Suprapubic skin (tissue), 4 donors: ENCODE data around the gene WDR38. TPM values are rescaled to one million over a fixed set of nuclear protein-coding genes. Genes with fewer than 3 reads are reported as not detected.

ENCODE experiments used
- DNase-seq, 2 donors: peaks; one replicate each; pipeline ENCODE4 v3.0.0-alpha.2; 2019; ENCODE audit warnings: low spot score in 2 of 2
- H3K27ac ChIP-seq: fragments of 200-600 bp; sonication (generic); one replicate; pipeline ENCODE4 v1.5.1; 2019
- H3K27me3 ChIP-seq: fragments of 200-600 bp; sonication (generic); one replicate; pipeline ENCODE4 v1.5.1; 2019
- H3K36me3 ChIP-seq: fragments of 200-600 bp; sonication (generic); one replicate; pipeline ENCODE4 v1.5.1; 2019
- H3K4me1 ChIP-seq: fragments of 200-600 bp; sonication (generic); one replicate; pipeline ENCODE4 v1.5.1; 2019
- H3K4me3 ChIP-seq: fragments of 200-600 bp; sonication (generic); one replicate; pipeline ENCODE4 v1.5.1; 2019; ENCODE audit warnings: mild to moderate bottlenecking
- H3K9me3 ChIP-seq: fragments of 200-600 bp; sonication (generic); one replicate; pipeline ENCODE4 v1.5.1; 2019
- CTCF ChIP-seq, 2 donors: fragments of 200-600 bp in 1 of 2; fragments of 450-650 bp in 1 of 2; sonication (generic) in 1 of 2; IDR thresholded peaks; one replicate each; pipeline ENCODE4 v1.5.1; 2016 to 2019; ENCODE audit warnings: antibody characterized with exemption in 2 of 2, mild to moderate bottlenecking in 1 of 2, moderate library complexity in 1 of 2
- EP300 ChIP-seq: sonication (generic); formaldehyde crosslinking; IDR thresholded peaks from one replicate; pipeline ENCODE4 v1.6.1; 2017; ENCODE audit warnings: antibody characterized with exemption
- POLR2A ChIP-seq, 2 donors: fragments of 450-650 bp; IDR thresholded peaks; one replicate each; pipeline ENCODE4 v1.6.1; 2017; ENCODE audit warnings: antibody characterized with exemption in 2 of 2, mild to moderate bottlenecking in 2 of 2, moderate library complexity in 2 of 2
- POLR2AphosphoS5 ChIP-seq, 3 donors: sonication (generic); formaldehyde crosslinking; IDR thresholded peaks; one replicate each; pipeline ENCODE4 v1.6.1; 2017; ENCODE audit warnings: antibody characterized with exemption in 3 of 3
- WGBS: methylation state at CpG from one replicate; pipeline ENCODE4 v1.1.5; 2018; 5-methylcytosine and 5-hydroxymethylcytosine counted together
- total RNA-seq, 4 donors: library from RNA; depleted of rRNA; stranded (reverse); fragments of >200 nt; gene quantifications; one replicate each; pipeline ENCODE4 v1.1.0, GENCODE V29; 2016

Gene WDR38
- total RNA-seq, 4 donors from 2014 or later: not detected

DNA sequence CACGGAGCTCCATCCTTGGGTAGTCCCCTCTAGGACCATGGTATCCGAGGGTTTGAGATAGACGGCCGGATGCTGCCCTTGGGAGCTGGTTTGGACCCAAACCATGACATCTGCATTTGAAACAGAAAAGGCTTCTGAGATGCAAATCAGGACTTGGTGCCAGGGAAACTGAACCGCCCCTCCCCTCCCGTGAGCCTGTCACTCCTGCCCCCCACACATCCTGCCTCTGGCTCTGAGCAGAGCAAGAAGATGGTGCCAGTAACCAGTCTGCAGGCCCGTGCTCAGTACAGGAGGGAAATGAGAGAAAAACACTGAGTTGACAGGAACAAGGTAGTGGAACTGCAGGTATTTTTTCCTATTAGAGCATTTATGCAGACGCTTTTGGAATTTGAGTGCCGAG lies 27.2 kb downstream of the WDR38 start:
- Histone ChIP-seq H3K36me3 (peaks cover 82% of the 10 kb centered on the region), H3K9me3 (no peaks in the 10 kb centered on the region), H3K27me3 (no peaks in the 10 kb centered on the region), H3K4me1 (no peaks in the 10 kb centered on the region), H3K4me3 (no peak overlapping the region), H3K27ac (no peak overlapping the region)
- TF ChIP-seq POLR2AphosphoS5 (IDR thresholded peaks at IDR 0.05): no peak
- TF ChIP-seq CTCF (IDR thresholded peaks at IDR 0.05): no peak
- WGBS: 51% methylated on average over 9 of the region's 9 CpGs
- no peak for DNase-seq

GRCh38 chr9:124881138-124881743 lies 28.0 kb downstream of the WDR38 start:
- DNase-seq: no peak
- H3K4me1 ChIP-seq: no peaks in the 10 kb centered on the region
- no peaks in the 10 kb centered on the region for H3K27me3 ChIP-seq
- TF ChIP-seq POLR2AphosphoS5 (IDR thresholded peaks at IDR 0.05) (no peak), CTCF (IDR thresholded peaks at IDR 0.05) (no peak), POLR2A (IDR thresholded peaks at IDR 0.05) (no peak), EP300 (no peak)
- no peaks in the 10 kb centered on the region for H3K9me3 ChIP-seq
- WGBS: 89% methylated on average over 14 of the region's 16 CpGs
- H3K4me3 ChIP-seq: no peak overlapping the region
- H3K36me3 ChIP-seq: peaks cover 82% of the 10 kb centered on the region
- no peak overlapping the region for H3K27ac ChIP-seq

GRCh38 chr9:124882231-124882630 lies 29.0 kb downstream of the WDR38 start:
- WGBS: 70% methylated on average over 8 of the region's 13 CpGs
- no peak for DNase-seq
- Histone ChIP-seq H3K4me3 (no peak overlapping the region), H3K27ac (no peak overlapping the region), H3K36me3 (peaks cover 82% of the 10 kb centered on the region), H3K27me3 (no peaks in the 10 kb centered on the region), H3K9me3 (no peaks in the 10 kb centered on the region), H3K4me1 (no peaks in the 10 kb centered on the region)
- TF ChIP-seq EP300 (no peak), POLR2A (IDR thresholded peaks at IDR 0.05) (no peak), POLR2AphosphoS5 (IDR thresholded peaks at IDR 0.05) (no peak), CTCF (IDR thresholded peaks at IDR 0.05) (no peak)

GRCh38 chr9:124884376-124884775 lies 31.1 kb downstream of the WDR38 start:
- Histone ChIP-seq H3K27ac (no peak overlapping the region), H3K27me3 (no peaks in the 10 kb centered on the region), H3K4me3 (no peak overlapping the region), H3K4me1 (no peaks in the 10 kb centered on the region), H3K36me3 (peaks cover 86% of the 10 kb centered on the region), H3K9me3 (no peaks in the 10 kb centered on the region)
- DNase-seq: no peak
- no peak for TF ChIP-seq CTCF (IDR thresholded peaks at IDR 0.05)
- TF ChIP-seq POLR2A (IDR thresholded peaks at IDR 0.05): no peak
- TF ChIP-seq EP300: no peak
- TF ChIP-seq POLR2AphosphoS5 (IDR thresholded peaks at IDR 0.05): no peak
- 89% methylated on average over 4 of the region's 4 CpGs for whole genome bisulfite sequencing

GRCh38 chr9:124885551-124885950 lies 32.3 kb downstream of the WDR38 start:
- Histone ChIP-seq H3K36me3 (peaks cover 89% of the 10 kb centered on the region), H3K27me3 (no peaks in the 10 kb centered on the region), H3K27ac (no peak overlapping the region), H3K4me3 (no peak overlapping the region), H3K4me1 (no peaks in the 10 kb centered on the region), H3K9me3 (no peaks in the 10 kb centered on the region)
- 96% methylated on average over 4 of the region's 4 CpGs for WGBS
- TF ChIP-seq EP300 (no peak), POLR2AphosphoS5 (IDR thresholded peaks at IDR 0.05) (no peak)
- DNase-seq: no peak

- no peaks in the 10 kb centered on the region for H3K27me3 ChIP-seq
- H3K4me1 ChIP-seq: no peaks in the 10 kb centered on the region
- H3K4me3 ChIP-seq: no peak overlapping the region
- H3K9me3 ChIP-seq: no peaks in the 10 kb centered on the region
- DNase-seq: no peak
- H3K36me3 ChIP-seq: peaks cover 89% of the 10 kb centered on the region
- H3K27ac ChIP-seq: no peak overlapping the region
- TF ChIP-seq POLR2A (IDR thresholded peaks at IDR 0.05): no peak
- TF ChIP-seq CTCF (IDR thresholded peaks at IDR 0.05): no peak
- TF ChIP-seq POLR2AphosphoS5 (IDR thresholded peaks at IDR 0.05): no peak
- TF ChIP-seq EP300: no peak
- 87% methylated on average over 10 of the region's 10 CpGs for WGBS
Observed at GRCh38 chr9:124886461-124886860, 33.2 kb downstream of the WDR38 start.
